SK-N-SH (cell line): Measurements from ENCODE around the gene CYP26A1.

ENCODE experiments used
- EZH2phosphoT487 ChIP-seq: fragments of 200-600 bp; sonication (generic); IDR thresholded peaks from 2 replicates; pipeline ENCODE4 v1.6.1; 2017; ENCODE audit warnings: low read depth, mixed run types, mild to moderate bottlenecking, antibody characterized with exemption, moderate library complexity, borderline replicate concordance
- SMC3 ChIP-seq: IDR thresholded peaks from 2 replicates; pipeline ENCODE4 v1.6.1; 2012; ENCODE audit warnings: low read depth, low read length, improper control_type of control experiment
- TF ChIP-seq, protein P1 (sequence below): fragments of 200-600 bp; sonication (generic); IDR thresholded peaks from 2 replicates; pipeline ENCODE4 v1.6.1; 2017; ENCODE audit warnings: antibody characterized with exemption, mild to moderate bottlenecking, moderate library complexity

DNA sequence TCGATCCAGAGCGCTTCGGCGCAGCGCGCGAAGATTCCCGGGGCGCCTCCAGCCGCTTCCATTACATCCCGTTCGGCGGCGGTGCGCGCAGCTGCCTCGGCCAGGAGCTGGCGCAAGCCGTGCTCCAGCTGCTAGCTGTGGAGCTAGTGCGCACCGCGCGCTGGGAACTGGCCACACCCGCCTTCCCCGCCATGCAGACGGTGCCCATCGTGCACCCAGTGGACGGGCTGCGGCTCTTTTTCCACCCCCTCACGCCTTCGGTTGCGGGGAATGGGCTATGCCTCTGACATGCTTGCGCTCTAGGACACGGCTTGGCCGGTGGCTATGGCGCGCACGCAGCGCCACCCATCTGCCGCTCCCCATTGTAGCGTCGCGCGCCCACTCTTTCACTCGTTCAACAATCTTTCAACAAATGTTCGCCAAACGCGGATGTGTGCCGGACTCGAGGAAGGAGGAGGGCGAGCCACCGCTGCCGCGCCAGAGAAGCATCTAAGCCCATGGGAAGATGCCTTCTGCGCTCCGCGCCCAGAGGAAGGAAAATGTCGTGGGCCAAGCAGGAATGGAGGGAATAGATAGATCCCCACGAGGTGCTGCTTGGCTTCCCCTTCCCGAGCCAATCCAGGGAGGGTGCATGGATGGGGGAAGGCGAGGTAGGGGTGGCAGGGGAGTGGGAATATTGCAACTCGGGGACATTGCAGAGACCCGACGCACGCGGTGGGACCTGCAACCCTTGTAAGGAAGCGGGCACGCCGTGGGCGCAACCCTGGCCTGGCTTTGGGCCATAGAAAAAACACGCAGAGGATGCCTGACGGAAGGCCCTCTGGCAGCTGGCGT is 5.1 kb upstream of the CYP26A1 start:
- TF ChIP-seq, protein P1, sequence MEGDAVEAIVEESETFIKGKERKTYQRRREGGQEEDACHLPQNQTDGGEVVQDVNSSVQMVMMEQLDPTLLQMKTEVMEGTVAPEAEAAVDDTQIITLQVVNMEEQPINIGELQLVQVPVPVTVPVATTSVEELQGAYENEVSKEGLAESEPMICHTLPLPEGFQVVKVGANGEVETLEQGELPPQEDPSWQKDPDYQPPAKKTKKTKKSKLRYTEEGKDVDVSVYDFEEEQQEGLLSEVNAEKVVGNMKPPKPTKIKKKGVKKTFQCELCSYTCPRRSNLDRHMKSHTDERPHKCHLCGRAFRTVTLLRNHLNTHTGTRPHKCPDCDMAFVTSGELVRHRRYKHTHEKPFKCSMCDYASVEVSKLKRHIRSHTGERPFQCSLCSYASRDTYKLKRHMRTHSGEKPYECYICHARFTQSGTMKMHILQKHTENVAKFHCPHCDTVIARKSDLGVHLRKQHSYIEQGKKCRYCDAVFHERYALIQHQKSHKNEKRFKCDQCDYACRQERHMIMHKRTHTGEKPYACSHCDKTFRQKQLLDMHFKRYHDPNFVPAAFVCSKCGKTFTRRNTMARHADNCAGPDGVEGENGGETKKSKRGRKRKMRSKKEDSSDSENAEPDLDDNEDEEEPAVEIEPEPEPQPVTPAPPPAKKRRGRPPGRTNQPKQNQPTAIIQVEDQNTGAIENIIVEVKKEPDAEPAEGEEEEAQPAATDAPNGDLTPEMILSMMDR = 0 out of 2 replicates have a peak, but pooled peaks have one; percentile 18
- no peak for TF ChIP-seq EZH2phosphoT487
- no peak for TF ChIP-seq SMC3
